HG02642 (cell line): Measurements from ENCODE around the gene BCL6B.
"Not testable (repeated sequence)": the region's sequence is repeated elsewhere in the genome, so short reads cannot be mapped to it uniquely, and the experiment has no call there.

Experiments
- ATAC-seq: cut with Tn5 transposase; IDR thresholded peaks from one replicate; pipeline ENCODE4 v1.9.1; 2021; ENCODE audit warnings: mild to moderate bottlenecking; ENCODE audit not compliant: unreplicated experiment, poor library complexity

The BCL6B gene

DNA sequence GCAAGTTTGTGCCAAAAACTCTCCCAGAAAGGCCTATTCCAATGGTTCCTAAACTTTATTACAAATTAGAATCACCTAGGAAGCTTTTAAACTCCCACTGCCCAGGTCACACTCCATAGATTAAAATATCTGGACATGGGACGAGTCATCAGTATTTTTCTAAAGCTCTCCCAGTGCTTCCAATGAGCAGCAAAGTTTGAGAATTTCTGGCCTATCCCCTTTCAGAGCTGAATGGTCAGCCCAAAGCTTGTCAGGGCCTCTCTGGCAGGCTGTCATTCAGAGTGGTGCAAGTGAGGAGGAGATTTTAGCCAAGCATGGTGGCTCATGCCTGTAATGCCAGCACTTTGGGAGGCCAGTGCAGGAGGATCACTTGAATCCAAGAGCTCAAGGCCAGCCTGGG is 2.4 kb downstream of the BCL6B start:
- no peak for ATAC-seq

- ATAC-seq = no peak
These were observed 3.7 kb downstream of the BCL6B start for GRCh38 chr17:7026471-7027115.

GRCh38 chr17:7027335-7027734 is 4.5 kb downstream of the BCL6B start:
- no peak for ATAC-seq

DNA sequence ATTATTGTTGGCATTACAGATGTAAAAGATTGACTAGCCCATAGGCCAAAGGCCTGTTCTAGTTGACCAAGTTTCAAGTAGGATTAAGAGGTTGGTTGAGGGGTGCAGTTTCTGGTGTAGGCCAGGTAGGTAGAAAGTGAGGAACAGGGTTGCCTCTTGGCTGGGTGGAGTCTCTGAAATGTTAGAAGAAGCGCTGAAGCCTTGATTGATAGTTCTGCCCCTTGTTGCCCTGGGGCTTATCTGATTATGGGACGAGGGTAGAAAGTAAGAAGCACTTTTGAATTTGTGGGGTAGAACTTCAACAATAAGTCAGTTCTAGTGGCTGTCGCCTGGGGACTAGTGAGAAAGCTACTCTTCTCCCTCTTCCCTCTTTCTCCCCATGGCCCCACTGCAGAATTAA is 6.2 kb downstream of the BCL6B start:
- ATAC-seq = no peak

GRCh38 chr17:7029659-7030058 is 6.8 kb downstream of the BCL6B start:
- no peak for ATAC-seq

DNA sequence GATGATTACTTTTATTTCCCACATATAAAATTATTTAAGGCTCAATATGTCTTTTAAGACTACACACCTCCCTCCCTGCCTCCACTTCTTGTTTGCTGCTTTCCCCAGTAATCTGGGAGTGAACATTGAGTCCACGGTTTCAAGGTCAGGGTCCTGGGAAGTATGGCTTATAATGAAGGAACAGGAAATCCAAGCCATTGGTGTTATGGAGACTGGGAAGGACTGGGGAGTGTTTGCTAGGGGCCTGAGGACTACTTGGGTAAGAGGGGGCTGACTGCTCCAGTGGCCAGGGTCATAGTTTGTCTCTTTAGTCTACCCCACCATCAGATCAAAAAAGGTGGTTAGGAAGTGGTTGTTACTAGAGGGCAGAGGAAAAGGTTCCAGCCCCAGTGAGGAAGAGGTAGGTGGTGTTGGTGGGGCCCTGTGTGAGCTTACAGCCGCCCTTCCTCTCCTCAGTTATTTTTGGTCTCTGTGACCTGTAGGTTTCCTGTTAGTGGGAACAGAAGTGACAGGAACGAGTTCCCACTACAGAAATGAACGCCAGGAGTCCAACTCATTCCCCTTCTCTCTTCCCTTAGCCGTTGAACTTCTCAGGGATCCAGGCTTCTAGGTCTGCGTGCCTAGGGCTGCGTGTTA is 12.2 kb downstream of the BCL6B start:
- peak; percentile 2 for ATAC-seq

DNA sequence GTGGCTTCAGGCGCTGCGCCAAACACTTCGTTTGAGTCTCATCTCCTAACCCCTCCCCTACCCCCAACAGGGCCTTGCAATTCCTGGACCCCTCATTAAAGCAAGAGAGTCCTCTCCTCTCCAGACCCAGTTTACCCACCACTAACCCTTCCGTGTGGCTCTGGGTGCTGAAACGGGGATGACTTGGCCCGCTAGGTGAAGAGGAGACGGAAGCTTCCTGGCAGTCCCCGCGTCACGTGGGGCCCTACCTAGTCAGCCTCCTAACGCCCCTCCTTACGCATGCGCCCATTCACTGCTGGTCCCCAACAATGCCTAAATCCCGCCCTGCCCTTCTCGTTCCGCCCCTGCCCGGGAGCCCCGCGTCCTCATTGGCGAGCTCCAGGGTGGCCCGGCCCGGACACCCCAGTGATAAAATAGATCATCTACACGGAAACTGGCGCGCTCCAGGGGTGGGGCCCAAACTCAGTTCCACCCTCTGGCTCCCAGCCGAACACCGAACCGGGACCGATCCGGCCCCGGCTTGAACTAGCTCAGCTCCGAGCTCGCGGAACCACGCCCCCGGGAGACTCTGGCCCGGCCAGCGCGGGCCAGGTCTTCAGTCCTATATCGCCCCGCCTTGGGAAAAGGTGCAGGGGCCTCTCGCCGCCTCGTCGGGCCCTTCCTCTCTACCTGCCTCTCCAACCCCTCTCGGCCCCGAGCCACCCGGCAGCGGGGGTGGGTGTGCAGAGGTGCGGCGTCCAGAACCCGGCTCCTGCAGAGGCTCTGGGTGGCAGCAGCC is 12.9 kb downstream of the BCL6B start, which contains the start of gene SLC16A13:
SLC16A13 (plus strand) TSS at position 425 of the 778 bp plus-strand sequence. CDS start 368 bp downstream, outside the sequence.
- peak; percentile 92 for ATAC-seq

DNA sequence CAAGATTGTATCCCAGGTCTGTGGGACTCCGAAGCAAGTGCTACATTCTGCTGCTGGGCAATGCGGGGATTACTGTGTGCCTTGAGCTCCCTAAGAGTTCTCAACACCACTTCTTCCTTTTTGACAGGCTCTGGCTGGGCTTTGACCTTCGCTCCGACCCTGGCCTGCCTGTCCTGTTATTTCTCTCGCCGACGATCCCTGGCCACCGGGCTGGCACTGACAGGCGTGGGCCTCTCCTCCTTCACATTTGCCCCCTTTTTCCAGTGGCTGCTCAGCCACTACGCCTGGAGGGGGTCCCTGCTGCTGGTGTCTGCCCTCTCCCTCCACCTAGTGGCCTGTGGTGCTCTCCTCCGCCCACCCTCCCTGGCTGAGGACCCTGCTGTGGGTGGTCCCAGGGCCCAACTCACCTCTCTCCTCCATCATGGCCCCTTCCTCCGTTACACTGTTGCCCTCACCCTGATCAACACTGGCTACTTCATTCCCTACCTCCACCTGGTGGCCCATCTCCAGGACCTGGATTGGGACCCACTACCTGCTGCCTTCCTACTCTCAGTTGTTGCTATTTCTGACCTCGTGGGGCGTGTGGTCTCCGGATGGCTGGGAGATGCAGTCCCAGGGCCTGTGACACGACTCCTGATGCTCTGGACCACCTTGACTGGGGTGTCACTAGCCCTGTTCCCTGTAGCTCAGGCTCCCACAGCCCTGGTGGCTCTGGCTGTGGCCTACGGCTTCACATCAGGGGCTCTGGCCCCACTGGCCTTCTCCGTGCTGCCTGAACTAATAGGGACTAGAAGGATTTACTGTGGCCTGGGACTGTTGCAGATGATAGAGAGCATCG is 15.4 kb downstream of the BCL6B start:
- ATAC-seq = no peak

- ATAC-seq = no peak
These were observed 17.0 kb downstream of the BCL6B start for GRCh38 chr17:7039832-7040231.

GRCh38 chr17:7041607-7042500 is 19.0 kb downstream of the BCL6B start:
- no peak for ATAC-seq

GRCh38 chr17:7042501-7043181 is 19.8 kb downstream of the BCL6B start:
- ATAC-seq = no peak

DNA sequence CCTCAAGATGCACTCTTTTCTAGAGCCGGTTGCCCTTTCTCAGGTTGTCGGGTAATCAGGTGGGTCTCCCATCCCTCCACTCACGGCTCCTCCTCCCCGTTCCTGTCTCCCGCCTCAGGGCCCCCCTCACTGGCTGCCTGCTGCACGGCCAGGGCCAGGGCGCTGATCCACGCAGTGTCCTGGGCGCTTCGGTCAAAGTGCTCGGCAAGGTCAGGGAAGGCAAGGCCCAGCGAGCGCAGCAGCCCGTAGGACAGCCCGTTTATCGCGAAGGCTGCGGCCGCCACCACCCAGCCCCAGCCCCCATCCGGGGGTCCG is 20.3 kb downstream of the BCL6B start:
- ATAC-seq = no peak

DNA sequence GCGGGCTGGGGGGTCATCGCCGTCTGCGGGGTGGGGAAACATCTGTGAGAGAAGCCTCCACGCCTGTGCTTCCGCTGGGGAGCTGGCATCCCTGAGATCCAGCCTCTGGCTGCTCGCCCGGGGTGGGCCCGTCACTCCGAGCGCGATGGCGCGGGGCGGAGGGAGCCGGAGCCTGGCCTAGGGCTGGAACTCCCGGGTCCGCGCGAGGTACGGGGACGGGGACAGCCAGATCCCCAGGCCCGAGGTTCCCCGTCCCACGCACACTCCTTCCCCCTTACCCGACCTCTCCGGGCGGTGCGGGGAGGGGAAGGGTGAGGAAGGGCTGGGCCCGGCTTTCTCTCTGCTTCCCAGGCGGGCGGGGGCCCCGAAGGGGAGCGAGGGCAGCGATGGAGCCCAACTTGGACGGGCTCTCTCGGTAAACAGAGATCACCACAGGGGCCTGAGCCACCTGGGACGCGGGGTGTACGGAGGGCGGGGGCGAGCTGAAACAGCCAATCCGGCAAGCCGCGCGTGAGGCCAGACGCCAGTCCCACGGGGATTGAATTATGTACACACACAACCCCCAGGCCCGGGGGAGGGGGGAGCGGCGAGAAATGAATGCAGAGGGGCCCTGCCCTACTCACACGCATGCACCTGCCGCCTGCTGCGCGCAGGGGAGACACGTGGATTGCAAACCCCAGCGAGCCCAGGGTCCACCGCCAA is 20.8 kb downstream of the BCL6B start, which contains the start of gene SLC16A11:
SLC16A11 (minus strand) TSS at position 596 of the 702 bp plus-strand sequence; CDS start at position 17, 579 bp downstream.
- no peak for ATAC-seq

DNA sequence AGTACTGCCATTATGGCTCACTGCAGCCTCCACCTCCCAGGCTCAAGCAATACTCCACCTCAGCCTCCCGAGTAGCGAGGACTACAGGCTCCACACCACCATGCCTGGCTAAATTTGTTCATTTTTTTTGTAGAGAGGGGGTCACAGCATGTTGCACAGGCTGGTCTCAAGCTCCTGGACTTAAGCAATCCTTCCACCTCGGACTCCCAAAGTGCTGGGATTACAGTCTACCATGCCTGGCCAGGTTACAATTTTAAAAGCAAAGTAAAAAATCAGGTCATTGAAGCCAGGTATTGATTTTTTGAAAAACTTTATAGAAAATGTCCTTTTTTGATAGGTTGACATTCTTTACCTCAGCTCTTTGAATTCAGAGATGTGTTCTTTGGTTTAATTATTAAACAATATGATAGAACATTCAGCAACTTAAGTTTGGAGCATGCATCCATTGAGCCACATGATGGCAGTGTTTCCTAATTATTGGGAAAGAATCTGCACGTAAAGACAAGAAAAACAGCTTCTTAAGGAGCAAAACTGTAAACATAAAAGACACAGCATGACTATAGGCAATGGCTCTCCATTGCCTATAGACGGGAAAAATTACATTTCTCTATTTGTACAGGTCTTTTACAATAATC is 22.8 kb downstream of the BCL6B start:
- no peak for ATAC-seq

DNA sequence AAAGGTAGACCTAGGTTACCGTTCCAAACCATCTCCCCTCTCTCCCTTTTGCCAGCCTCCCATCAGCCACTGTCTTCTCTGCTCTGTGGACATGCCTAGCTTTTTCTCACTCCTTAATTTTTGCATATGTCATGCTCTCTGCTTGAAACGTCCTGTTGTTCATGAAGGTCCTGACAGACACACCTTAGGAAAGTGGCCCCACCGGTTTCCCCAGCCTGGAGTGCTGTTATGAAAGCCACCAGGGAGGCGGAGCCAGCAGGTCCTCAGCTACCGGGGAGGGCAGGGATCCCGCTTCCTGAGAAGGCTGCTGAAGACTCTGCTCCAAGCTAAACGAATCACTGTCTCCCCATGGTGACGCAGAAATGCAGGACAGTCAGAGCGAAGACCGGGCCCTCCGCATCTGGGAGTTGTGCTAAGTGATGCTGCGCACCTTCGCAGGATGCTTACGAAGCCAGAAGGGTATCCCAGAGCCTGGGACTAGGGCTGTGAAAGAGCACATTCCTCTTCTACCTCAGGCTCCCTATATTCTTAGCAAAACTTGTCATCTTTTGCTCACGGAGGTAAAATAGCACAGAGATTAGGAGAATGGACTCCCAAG is 23.4 kb downstream of the BCL6B start:
- no peak for ATAC-seq

DNA sequence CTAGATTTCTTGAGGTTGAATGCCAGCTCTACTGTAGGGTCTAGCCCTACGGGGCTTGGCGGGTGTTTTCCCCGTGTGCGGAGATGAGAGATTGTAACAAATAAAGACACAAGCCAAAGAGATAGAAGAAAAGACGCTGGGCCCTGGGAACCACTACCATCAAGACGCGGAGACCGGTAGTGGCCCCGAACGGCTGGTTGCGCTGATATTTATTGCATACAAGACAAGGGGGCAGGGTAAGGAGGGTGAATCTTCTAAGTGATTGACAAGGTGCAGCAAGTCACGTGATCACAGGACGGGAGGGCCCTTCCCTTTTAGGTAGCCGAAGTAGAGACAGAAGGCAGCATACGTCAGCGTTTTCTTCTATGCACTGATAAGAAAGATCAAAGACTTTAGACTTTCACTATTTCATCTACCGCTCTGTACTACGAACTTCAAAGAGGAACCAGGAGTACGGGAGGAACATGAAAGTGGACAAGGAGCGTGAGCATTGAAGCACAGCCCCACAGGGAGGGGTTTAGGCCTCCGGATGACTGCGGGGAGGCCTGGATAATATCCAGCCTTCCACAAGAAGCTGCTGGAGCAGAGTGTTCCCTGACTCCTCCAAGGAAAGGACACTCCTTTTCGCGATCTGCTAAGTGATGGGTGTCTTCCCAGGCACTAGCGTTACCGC is 24.0 kb downstream of the BCL6B start:
- not testable (repeated sequence) for ATAC-seq

DNA sequence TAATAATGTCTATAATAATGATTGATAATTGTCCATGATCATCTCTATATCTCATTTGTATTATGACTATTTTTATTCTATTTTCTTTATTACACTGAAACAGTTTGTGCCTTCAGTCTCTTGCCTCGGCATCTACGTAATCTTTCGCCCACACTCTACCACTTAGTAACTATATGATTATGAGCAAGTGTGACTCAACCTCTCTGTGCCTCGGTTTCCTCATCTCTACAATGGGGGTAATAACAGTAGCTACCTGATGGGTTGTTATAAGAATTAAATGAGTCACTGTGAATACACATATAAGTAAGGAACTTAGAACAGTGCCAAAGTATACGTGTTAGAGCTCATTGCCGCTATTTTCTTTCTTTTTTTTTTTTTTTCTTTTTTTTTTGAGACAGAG is 24.7 kb downstream of the BCL6B start:
- no peak for ATAC-seq
